Activated CD4-positive, CD25-positive, alpha-beta regulatory T cell treated with anti-CD3 and anti-CD28 coated beads, Interleukin-2, amount 50 U/mL, for 24 hours (primary cell): ENCODE measurements around the gene VEGFB.

Experiments
- ATAC-seq, 2 donors: fragments of 150-1000 bp; cut with Tn5 transposase; one replicate each; pipeline ENCODE4 v1.10.0; 2021; ENCODE audit warnings: mild to moderate bottlenecking in 1 of 2, moderate library complexity in 1 of 2

VEGFB gene

GRCh38 chr11:64284962-64285884 lies 50.8 kb downstream of the VEGFB start, which contains the start of gene GPR137:
Gene GPR137, plus strand, starts transcription at chr11:64285848. Its CDS starts 677 bp downstream, at chr11:64286525.
- peak; percentile 62 to 66 for ATAC-seq

- ATAC-seq, result no peak
Measured at GRCh38 chr11:64285885-64286800, 51.8 kb downstream of the VEGFB start.

GRCh38 chr11:64286801-64287159 lies 52.4 kb downstream of the VEGFB start:
- no peak for ATAC-seq

- no peak for ATAC-seq
Measured at GRCh38 chr11:64287676-64288352, 53.4 kb downstream of the VEGFB start.

GRCh38 chr11:64288353-64288750 lies 54.0 kb downstream of the VEGFB start:
- no peak for ATAC-seq
